GM18873 (cell line): Measurements from ENCODE around the gene FAXC.
"Not testable (repeated sequence)": the region's sequence is repeated elsewhere in the genome, so short reads cannot be mapped to it uniquely, and the experiment has no call there.

ENCODE experiments used
- ATAC-seq: cut with Tn5 transposase; IDR thresholded peaks from one replicate; pipeline ENCODE4 v1.9.1; 2021; ENCODE audit warnings: mild to moderate bottlenecking, moderate library complexity, moderate number of reproducible peaks; ENCODE audit not compliant: unreplicated experiment, low FRiP score

Gene FAXC

DNA sequence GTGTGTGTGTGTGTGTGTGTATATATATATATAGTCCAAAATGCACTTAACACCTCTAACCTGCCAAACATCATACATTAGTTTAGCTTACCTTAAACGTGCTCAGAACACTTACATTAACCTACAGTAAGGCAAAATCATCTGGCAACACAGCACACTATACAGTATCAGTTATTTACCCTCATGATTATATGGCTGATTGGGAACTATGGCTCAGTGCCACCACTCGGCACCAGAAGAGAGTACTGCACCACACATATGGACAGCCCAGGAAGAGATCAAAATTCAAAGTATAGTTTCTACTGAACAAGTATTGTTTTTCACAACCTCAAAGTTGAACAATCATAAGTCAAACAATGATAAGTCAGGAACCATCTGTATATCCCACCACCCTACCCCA, 59.8 kb downstream of the FAXC start:
- no peak for ATAC-seq

DNA sequence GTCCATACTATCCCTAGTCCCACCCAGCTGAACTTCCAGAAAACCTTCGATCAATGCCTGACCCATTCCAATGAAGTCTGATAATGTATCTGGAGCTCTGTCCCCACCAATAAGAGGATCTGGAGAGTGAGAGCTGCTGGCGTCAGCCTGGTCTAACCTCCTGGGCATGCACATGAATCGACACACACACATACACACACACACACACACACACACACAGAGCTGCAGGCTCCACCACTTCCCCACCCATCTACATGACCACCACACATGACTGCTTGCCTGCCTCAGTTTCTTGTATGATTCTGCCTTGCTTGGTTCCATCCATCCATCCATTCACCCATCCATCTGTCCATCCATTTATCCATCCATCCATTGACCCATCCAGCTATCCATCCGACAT, 60.8 kb downstream of the FAXC start:
- ATAC-seq, result no peak

- no peak for ATAC-seq
These were observed 62.0 kb downstream of the FAXC start for GRCh38 chr6:99287523-99287922.

- ATAC-seq, result no peak
These were observed 63.6 kb downstream of the FAXC start for GRCh38 chr6:99285881-99286280.

DNA sequence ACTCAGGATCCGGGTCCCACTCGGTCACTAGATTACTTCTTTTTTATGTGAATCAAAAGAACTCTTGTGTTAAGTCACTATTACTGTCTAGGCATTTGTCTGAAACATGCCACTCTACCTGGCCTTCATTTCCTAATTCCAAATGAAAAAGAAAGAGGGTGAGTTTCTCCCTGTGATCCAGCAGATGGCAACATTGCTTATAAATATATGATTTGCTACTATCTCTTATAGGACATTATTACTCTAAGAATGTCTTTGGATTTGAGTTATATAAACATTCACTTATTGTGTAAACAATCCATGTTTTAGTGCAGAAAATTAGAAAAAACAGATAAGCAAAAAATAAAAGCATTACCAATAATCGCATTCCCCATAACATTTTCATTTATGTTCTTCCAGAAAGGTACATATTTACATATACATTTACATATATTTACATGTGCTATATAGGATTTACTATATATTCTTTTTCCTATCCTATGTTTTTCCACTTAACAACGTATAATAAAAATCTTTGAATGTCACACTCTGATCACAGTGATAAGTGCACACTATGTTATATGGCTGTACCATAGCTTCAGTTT, 66.9 kb downstream of the FAXC start:
- no peak for ATAC-seq

DNA sequence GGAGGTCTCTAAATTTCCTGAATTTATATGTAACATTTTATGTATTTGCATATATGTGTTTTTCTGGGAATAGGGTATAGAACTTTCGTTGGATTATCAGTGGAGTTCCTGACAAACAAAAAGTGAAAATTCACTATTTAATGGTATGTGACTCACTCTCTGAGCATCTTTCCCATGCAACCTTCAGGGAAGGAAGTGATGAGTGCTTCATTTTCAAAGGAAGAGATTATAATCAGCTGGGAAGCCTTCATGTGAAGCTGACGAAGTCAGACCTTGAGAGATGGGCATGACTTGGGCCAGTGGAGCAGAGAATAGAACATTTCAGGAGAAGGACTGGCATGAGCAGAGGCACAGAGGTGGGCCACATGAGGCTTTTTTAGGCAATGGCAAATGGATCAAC, 72.7 kb downstream of the FAXC start:
- ATAC-seq, result no peak

GRCh38 chr6:99270826-99271225, 78.6 kb downstream of the FAXC start:
- no peak for ATAC-seq

DNA sequence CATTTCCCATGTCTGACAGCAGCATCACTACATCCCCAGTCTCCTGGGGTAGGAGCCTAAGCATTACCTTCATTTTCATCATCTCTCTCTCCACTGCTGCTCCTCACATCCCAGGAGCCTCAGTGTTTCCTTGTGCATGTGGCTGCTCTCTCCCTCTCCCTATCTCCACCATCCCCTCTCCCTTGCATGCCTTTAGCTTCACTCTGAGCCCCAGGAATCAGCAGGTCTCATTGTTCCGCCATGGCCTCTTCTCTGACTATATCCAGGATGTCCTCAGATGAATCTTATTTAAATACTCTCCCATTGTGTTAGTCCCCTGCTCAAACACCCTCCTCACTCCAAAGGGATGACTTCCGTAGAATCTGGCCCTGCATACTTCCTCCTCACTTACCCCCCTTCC, 79.4 kb downstream of the FAXC start:
- no peak for ATAC-seq

- ATAC-seq, result no peak
These were observed 80.3 kb downstream of the FAXC start for GRCh38 chr6:99269207-99269606.

- ATAC-seq, result not testable (repeated sequence)
These were observed 82.5 kb downstream of the FAXC start for GRCh38 chr6:99266996-99267395.

- not testable (repeated sequence) for ATAC-seq
These were observed 84.0 kb downstream of the FAXC start for GRCh38 chr6:99265447-99265846.

DNA sequence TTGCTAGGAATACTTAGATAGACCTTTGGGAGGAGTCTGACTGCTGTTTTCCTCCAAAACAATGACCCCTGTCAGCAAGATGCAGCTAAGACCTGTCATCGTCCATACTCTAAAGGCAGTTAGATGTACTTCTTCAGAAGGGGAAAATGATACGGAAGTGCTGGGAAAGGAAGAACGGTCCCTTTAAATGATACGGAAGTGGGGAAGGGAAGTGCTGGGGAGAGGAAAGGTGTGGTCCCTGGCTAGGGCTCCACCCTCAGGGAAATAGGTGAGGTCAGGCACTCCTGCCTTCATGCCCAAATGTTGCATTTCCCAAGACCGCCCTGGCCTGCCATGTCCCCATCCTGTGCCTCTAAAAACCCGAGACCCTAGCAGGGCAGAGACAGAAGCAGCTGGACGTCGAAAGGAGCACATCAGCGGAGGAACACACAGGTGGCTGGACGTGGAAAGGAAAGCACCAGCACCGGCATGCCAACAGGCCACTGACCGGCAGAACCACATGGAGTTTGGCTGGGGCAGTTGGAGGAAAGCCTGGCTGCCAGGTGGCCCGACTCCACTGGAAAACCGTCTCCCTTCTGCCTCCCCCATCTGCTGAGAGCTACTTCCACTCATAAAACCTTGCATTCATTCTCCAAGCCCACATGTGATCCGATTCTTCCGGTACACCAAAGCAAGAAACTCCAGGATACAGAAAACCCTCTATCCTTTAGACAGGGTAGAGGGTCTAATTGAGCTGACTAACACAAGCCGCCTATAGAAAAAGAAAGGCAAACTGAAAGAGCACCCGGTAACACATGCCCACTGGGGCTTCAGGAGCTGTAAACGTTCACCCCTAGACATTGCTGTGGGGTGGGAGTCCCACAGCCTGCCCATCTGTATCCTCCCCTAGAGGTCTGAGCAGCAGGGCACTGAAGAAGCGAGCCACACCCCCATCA, 94.6 kb downstream of the FAXC start:
- ATAC-seq, result no peak

DNA sequence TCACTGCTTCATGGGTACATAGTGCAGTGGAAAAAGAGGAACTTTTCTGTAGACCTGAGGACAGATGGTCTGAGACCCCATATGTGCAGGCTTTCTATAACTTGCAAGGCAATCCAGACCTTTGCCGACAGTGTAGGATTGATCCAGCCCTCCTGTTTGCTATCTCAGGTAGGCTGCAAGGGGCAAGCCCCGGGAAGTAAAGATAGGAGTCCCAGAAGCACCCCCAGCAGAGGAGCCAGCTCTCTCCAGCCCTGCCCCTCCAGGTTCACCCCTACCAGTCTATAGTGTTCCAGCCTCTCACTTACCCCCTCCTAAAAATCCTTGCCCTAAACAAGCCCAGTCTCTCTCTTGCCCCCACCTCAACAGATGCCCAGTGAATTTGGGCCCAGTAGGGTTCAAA, 96.2 kb downstream of the FAXC start:
- no peak for ATAC-seq

- no peak for ATAC-seq
These were observed 97.1 kb downstream of the FAXC start for GRCh38 chr6:99252421-99252820.

- ATAC-seq, result no peak
These were observed 99.0 kb downstream of the FAXC start for GRCh38 chr6:99250476-99250875.

DNA sequence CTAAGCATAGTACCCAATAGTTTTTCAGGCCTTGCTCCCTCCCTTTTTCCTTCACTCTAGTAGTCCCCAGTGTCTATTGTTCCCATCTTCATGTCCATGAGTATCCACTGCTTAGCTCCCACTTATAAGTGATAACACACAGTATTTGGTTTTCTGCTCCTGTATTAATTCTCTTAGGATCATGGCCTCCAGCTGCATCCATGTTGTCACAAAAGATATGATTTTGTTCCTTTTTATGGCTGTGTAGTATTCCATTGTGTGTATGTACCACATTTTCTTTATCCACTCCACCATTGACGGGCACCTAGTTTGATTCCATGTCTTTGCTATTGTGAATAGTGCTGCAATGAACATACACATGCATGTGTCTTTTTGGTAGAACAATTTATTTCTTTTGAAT, 102.9 kb downstream of the FAXC start:
- ATAC-seq, result no peak

GRCh38 chr6:99241905-99242534, 107.5 kb downstream of the FAXC start:
- no peak for ATAC-seq

GRCh38 chr6:99236010-99236409, 113.5 kb downstream of the FAXC start:
- ATAC-seq, result no peak

GRCh38 chr6:99233219-99233618, 116.3 kb downstream of the FAXC start:
- ATAC-seq, result no peak

DNA sequence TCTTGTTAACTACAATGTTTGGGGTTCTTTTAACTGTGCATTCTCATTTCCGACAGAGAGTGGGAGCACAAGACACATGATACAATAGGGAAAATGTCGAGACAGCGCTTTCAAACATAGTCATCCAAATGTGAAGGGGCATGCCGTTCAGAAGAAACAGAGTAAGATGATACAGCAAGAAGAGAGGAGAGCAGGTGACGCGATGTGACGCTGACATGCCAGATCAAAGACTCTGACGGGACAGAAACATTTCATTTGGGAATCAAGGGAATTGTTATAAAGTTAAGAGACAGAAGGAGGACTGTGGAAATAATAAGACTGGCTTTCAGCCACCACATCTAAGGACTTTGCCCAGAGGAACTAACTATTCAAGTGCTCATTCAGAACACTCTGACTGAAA, 117.4 kb downstream of the FAXC start:
- ATAC-seq, result no peak

GRCh38 chr6:99225172-99225571, 124.3 kb downstream of the FAXC start:
- ATAC-seq, result no peak
